Activated naive CD4-positive, alpha-beta T cell treated with Interleukin-2 at 50 U/mL for 16 hours (primary cell): ENCODE data around the gene SSH3.
A peak's percentile ranks its signal among the peaks of the same experiment; 100 is the strongest.

Source experiments
- DNase-seq: peaks from one replicate; pipeline ENCODE4 v3.0.0-alpha.2; 2020

The SSH3 gene

DNA sequence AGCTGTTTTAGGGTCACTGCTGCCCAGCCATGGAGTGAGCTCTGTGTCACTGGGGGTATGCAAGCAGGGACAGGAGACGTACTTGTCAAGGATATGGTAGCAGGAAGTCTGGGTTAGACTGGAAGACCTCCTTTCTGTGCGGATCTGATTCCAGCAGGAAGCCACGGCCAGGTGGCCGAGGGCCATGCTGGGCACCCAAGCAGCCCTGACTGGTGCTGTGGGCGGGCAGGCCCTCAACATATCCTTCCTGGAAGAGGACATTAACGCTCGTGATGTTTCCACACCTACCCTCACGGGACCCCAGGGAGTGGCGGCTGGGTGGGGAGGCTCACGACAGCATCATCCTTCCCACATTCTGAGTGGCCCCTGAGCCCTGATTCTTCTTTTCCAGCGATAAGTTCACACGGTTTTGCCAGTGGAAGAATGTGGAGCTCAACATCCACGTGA, 23.0 kb upstream of the SSH3 start:
- DNase-seq, result no peak

DNA sequence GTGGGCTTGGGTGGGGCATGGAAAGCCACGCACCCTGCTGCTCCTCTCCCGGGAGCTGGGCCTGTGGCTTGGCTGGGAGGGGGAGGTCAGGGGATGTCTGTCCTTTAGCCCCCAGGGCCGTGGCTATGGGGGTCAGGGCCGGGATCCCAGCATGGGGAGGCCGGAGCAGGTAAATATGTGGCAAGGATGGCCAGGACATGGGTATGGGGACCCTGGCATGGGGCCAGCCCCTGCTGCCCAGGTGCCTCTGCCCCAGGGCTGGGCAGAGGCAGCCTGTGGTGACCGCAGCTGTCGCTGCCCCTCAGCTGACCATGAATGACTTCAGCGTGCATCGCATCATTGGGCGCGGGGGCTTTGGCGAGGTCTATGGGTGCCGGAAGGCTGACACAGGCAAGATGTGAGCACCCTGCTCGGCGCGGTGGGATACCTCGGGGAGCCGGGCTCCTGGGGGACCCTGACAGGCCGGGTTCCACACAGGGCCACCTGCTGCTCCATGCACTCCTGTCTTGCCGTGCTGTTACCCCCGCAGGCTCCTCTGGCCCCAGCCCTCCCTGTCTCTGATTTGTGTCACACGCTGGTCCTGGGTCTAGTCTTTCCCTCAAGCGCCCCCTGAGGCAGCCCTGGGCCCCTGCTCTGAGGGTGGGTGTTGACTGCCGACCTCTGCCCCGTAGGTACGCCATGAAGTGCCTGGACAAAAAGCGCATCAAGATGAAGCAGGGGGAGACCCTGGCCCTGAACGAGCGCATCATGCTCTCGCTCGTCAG, 22.4 kb upstream of the SSH3 start:
- DNase-seq, result no peak

GRCh38 chr11:67281552-67282150, 21.7 kb upstream of the SSH3 start:
- DNase-seq, result no peak

GRCh38 chr11:67282155-67282875, 21.0 kb upstream of the SSH3 start:
- no peak for DNase-seq

GRCh38 chr11:67282876-67283371, 20.4 kb upstream of the SSH3 start:
- DNase-seq, result no peak

- no peak for DNase-seq
These were observed 19.8 kb upstream of the SSH3 start for GRCh38 chr11:67283481-67283963.

GRCh38 chr11:67284811-67285540, 18.4 kb upstream of the SSH3 start:
- DNase-seq, result no peak

DNA sequence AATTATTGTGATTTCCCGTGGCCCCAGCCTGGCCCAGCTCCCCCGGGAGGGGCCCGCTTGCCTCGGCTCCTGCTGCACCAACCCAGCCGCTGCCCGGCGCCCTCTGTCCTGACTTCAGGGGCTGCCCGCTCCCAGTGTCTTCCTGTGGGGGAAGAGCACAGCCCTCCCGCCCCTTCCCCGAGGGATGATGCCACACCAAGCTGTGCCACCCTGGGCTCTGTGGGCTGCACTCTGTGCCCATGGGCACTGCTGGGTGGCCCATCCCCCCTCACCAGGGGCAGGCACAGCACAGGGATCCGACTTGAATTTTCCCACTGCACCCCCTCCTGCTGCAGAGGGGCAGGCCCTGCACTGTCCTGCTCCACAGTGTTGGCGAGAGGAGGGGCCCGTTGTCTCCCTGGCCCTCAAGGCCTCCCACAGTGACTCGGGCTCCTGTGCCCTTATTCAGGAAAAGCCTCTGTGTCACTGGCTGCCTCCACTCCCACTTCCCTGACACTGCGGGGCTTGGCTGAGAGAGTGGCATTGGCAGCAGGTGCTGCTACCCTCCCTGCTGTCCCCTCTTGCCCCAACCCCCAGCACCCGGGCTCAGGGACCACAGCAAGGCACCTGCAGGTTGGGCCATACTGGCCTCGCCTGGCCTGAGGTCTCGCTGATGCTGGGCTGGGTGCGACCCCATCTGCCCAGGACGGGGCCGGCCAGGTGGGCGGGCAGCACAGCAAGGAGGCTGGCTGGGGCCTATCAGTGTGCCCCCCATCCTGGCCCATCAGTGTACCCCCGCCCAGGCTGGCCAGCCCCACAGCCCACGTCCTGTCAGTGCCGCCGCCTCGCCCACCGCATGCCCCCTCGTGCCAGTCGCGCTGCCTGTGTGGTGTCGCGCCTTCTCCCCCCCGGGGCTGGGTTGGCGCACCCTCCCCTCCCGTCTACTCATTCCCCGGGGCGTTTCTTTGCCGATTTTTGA, 17.5 kb upstream of the SSH3 start:
- no peak for DNase-seq

DNA sequence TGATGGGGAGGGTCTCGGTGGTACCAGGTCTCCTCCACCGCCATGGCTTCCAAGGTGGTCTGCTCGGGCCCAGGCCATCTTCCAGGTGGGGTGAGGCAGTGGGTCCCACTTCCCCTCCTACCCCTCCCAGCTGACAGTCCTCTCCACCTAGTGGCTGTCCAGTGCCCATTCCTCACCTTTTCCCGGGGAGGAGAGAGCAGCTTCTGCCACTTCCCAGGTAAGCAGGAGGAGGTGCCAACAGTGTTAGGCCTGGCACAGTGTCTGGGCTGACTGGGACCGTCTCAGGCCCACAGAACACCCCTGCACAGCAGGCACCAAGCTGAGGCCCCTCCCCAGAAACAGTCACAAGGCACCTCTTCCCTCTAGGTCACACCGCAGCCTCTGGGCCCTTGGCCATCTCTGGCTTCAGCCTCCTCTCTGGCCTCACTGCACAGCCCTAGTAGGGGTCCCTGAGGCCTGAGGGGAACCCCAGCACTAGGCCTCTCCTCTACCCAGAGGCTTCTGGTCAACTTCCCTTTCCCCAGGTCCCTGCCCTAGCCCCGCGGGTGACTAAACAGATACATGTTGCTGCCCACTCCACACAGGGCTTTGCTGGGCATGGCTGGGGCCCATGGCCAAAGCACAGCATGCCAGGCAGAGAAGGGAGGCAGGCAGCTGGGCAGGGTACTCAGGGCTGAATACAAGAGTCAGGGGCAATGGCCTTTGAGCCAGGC, 16.6 kb upstream of the SSH3 start:
- no peak for DNase-seq

DNA sequence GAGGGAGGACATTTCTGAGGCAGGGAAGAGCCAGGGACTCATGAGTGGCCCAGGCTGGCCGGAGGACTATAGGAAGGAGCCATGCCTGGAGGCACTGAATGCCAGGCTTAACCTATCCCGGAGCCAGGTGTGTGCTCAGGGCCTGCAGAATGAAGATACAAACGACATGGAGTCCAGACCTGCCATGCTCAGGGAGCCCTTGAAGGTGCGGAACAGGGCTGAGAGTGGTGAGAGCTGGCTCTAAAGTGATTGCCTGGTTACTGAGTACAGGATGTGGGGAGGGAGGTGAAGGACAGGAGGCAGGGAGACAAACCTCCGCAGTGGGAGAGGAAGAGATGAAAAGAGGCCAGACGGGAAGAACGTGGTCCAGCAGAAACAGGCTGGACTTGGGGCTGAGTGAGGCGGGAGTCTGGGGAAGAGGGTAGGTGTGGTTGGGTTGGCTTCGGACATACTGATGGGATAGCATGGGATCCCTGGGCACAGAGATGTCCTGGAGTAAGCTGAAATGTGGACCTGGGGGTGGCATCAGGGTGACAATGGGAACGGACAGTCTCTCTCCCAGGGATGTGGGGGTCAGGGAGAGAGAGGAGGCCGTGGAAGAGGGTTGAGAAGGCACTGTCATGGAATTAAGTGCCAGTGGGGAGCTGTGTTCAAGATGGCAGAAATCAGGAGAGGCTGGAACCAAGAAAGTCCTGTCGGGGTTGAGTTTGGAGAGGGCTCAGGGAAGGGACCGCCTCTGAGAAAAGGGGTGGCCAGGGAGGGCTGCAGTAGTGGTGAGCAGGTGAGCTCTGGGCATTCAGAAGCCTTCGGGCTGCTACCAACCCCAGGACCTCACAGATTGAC, 15.8 kb upstream of the SSH3 start:
- DNase-seq, result peak; percentile 28

DNA sequence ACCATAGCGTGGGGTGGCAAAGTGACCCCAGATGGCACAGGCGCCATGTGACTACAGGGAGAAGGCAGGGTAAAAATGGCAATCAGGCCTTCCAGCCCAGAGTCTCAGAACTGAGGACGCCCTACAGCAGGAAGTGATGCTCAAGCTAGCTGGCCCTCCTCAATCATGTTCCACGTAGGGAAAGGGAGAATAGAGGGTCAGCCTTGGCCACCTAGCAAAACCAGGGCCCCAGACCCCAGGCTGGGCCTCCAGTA, 15.2 kb upstream of the SSH3 start:
- no peak for DNase-seq

DNA sequence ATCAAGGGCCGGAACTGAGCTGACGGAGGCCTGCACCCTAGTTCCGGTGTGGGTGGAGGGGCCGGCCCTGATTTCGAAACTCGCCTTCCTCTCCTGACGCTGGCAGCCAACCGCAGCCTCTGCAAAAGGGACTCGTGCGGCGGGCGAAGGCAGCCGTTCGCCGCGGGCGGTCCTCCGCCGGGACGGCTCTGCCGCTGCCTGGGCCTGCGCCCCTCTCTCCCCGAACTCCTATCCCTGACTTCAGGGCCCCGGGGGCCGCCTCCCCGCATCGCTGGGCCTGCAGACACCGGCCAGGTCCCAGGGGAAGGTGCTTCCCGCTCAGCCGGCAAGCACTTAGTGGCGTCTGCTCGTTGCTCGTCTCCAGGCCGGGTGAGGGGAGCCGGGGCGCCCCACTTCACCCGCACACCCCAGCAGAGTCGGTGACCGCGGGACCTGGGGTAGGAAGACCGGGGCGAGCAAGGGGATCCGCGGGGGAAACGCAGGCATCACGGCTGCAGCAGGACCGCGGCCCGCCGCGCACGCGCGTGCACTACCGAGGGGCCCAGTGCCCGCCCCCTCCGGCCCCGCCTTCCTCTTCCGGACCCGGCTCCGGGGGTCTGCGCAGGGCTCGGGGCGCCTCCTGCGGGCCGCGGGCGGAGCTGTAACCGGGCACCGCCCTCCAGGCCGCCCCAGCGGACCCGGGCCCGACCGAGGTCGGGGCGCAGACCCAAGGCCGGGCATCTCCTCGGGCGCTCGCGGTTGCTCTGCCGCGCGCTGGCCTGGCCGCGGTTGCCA, 14.7 kb upstream of the SSH3 start:
- peak; percentile 87 for DNase-seq

- no peak for DNase-seq
These were observed 14.1 kb upstream of the SSH3 start, which contains the start of gene ANKRD13D for GRCh38 chr11:67289226-67289650. Gene ANKRD13D (plus strand): TSS chr11:67289303. CDS start chr11:67289461, 158 bp downstream.

DNA sequence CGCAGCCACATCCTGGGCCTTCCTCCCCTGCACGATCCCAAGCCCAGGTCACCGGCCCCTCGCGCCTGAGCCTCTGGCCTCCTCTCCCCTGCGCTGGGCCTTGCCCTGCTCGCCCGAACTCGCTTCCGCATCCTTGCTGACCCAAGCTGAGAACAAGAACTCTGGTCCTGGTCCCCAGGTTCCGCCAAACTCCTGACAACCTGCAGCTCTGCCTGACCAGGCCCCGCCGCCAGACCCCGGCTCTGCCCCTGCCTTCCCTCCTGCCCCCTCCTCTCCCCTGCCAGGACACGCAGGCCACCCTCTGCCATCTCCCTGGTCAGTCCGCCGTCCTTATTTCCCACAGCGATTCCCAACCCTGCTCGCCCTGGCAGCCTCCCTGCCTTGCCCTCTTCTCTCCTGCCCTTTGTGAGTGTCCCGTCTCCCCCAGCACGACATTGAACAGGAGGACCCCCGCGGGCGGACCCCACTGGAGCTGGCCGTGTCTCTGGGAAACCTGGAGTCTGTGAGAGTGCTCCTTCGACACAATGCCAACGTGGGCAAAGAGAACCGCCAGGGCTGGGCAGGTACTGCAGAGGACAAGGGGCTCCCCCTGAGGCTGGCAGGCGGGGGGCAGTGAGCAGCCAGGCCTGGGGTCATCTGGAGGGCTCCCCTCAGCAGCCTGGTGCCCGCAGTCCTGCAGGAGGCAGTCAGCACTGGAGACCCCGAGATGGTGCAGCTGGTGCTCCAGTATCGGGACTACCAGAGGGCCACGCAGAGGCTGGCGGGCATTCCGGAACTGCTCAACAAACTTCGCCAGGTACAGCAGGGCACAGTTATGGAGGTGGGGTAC, 13.5 kb upstream of the SSH3 start:
- no peak for DNase-seq

DNA sequence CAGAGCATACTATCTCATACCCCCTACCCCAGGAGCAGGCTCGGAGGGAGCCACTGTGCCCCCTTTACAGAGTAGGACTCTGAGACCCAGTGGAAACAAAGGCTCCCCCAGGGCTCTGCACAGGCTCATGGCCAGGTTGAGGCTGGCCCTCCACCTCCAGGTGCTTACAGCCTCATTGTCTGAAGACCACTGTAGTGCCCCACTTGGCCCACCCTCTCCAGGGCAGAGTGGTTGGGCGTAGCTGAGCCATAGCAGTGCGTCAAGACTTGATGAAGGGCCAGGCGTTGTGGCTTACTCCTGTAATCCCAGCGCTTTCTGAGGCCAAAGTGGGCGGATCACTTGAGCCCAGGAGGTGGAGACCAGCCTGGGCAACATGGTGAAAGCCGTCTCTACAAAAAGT, 12.5 kb upstream of the SSH3 start:
- no peak for DNase-seq

- no peak for DNase-seq
These were observed 11.6 kb upstream of the SSH3 start for GRCh38 chr11:67291481-67292381.

GRCh38 chr11:67292671-67293070, 10.7 kb upstream of the SSH3 start:
- DNase-seq, result no peak
